Measurements from ENCODE around the gene PKP2. TPM values are rescaled to one million over a fixed set of nuclear protein-coding genes. Genes with fewer than 3 reads are reported as not detected.
"Not testable (repeated sequence)": the region's sequence is repeated elsewhere in the genome, so short reads cannot be mapped to it uniquely, and the experiment has no call there.

The PKP2 gene
- total RNA-seq, 1 experiment from 2014 or later, result 61.1 TPM

- H3K36me3 Mint-ChIP-seq (ENCODE audit: insufficient read depth, unreplicated experiment), result peaks cover 24% of the 10 kb centered on the region
- CTCF ChIA-PET, result no interaction called here
- H3K27ac Mint-ChIP-seq (ENCODE audit: unreplicated experiment), result no peak overlapping the region
These were observed 27.7 kb downstream of the PKP2 start for GRCh38 chr12:32868885-32869284.

GRCh38 chr12:32864731-32865130, 31.8 kb downstream of the PKP2 start:
- no TSS peak for BruUV-seq (replicated peaks)
- intact Hi-C loops (cut with micrococcal nuclease; ENCODE audit: unreplicated experiment), result loop anchor here (10.0 kb wide), 2 partner anchors 50 kb away; no protein-coding TSS in a partner anchor
- H3K4me3 Mint-ChIP-seq (ENCODE audit: low read depth, unreplicated experiment), result no peak overlapping the region
- H3K4me1 Mint-ChIP-seq (ENCODE audit: low read depth, unreplicated experiment), result peaks cover 7% of the 10 kb centered on the region
- H3K9me3 Mint-ChIP-seq (ENCODE audit: low read depth, unreplicated experiment), result no peaks in the 10 kb centered on the region
- CTCF ChIA-PET, result no interaction called here
- DNase-seq, result no peak
- no peak overlapping the region for H3K27ac Mint-ChIP-seq (ENCODE audit: unreplicated experiment)
- H3K27me3 Mint-ChIP-seq (ENCODE audit: unreplicated experiment), result no peaks in the 10 kb centered on the region
- TF ChIP-seq CTCF (IDR thresholded peaks at IDR 0.05; ENCODE audit: unreplicated experiment), result no peak
- H3K36me3 Mint-ChIP-seq (ENCODE audit: insufficient read depth, unreplicated experiment), result peaks cover 17% of the 10 kb centered on the region

More at GRCh38 chr12:32868885-32869284, 27.7 kb downstream of the PKP2 start:
- Mint-ChIP-seq H3K9me3 (ENCODE audit: low read depth, unreplicated experiment) (no peaks in the 10 kb centered on the region), H3K27me3 (ENCODE audit: unreplicated experiment) (no peaks in the 10 kb centered on the region), H3K4me1 (ENCODE audit: low read depth, unreplicated experiment) (peaks cover 10% of the 10 kb centered on the region), H3K4me3 (ENCODE audit: low read depth, unreplicated experiment) (no peak overlapping the region)
- BruUV-seq (replicated peaks), result no TSS peak
- no peak for TF ChIP-seq CTCF (IDR thresholded peaks at IDR 0.05; ENCODE audit: unreplicated experiment)
- intact Hi-C loops (cut with micrococcal nuclease; ENCODE audit: unreplicated experiment), result loop anchor here (10.0 kb wide), 2 partner anchors 46 to 54 kb away; no protein-coding TSS in a partner anchor
- no peak for DNase-seq

- CTCF ChIA-PET, result no interaction called here
- no peak overlapping the region for H3K27ac Mint-ChIP-seq (ENCODE audit: unreplicated experiment)
- intact Hi-C loops (cut with micrococcal nuclease; ENCODE audit: unreplicated experiment), result loop anchor here (10.0 kb wide), 2 partner anchors 48 to 52 kb away; no protein-coding TSS in a partner anchor
- TF ChIP-seq CTCF (IDR thresholded peaks at IDR 0.05; ENCODE audit: unreplicated experiment), result no peak
- H3K27me3 Mint-ChIP-seq (ENCODE audit: unreplicated experiment), result no peaks in the 10 kb centered on the region
- H3K4me1 Mint-ChIP-seq (ENCODE audit: low read depth, unreplicated experiment), result peaks cover 11% of the 10 kb centered on the region
- BruUV-seq (replicated peaks), result no TSS peak
- H3K9me3 Mint-ChIP-seq (ENCODE audit: low read depth, unreplicated experiment), result no peaks in the 10 kb centered on the region
- H3K4me3 Mint-ChIP-seq (ENCODE audit: low read depth, unreplicated experiment), result no peak overlapping the region
- DNase-seq, result no peak
- H3K36me3 Mint-ChIP-seq (ENCODE audit: insufficient read depth, unreplicated experiment), result peaks cover 8% of the 10 kb centered on the region
These were observed 33.4 kb downstream of the PKP2 start for GRCh38 chr12:32863128-32863527.

GRCh38 chr12:32861658-32862057, 34.9 kb downstream of the PKP2 start:
- H3K4me3 Mint-ChIP-seq (ENCODE audit: low read depth, unreplicated experiment); H3K27me3 Mint-ChIP-seq (ENCODE audit: unreplicated experiment); H3K27ac Mint-ChIP-seq (ENCODE audit: unreplicated experiment); BruUV-seq (replicated peaks); H3K36me3 Mint-ChIP-seq (ENCODE audit: insufficient read depth, unreplicated experiment); CTCF ChIA-PET; DNase-seq; H3K9me3 Mint-ChIP-seq (ENCODE audit: low read depth, unreplicated experiment): not testable (repeated sequence)
- intact Hi-C loops (cut with micrococcal nuclease; ENCODE audit: unreplicated experiment), result loop anchor here (10.0 kb wide), 2 partner anchors 47 to 53 kb away; no protein-coding TSS in a partner anchor
- H3K4me1 Mint-ChIP-seq (ENCODE audit: low read depth, unreplicated experiment), result peaks cover 11% of the 10 kb centered on the region

- no peak for TF ChIP-seq CTCF (IDR thresholded peaks at IDR 0.05; ENCODE audit: unreplicated experiment)
These were observed 36.4 kb downstream of the PKP2 start for GRCh38 chr12:32860192-32860591.

More at GRCh38 chr12:32860192-32860591, 36.4 kb downstream of the PKP2 start:
- BruUV-seq (replicated peaks), result no TSS peak
- Mint-ChIP-seq H3K27ac (ENCODE audit: unreplicated experiment) (no peak overlapping the region), H3K9me3 (ENCODE audit: low read depth, unreplicated experiment) (no peaks in the 10 kb centered on the region), H3K27me3 (ENCODE audit: unreplicated experiment) (no peaks in the 10 kb centered on the region), H3K4me1 (ENCODE audit: low read depth, unreplicated experiment) (peaks cover 11% of the 10 kb centered on the region), H3K4me3 (ENCODE audit: low read depth, unreplicated experiment) (no peak overlapping the region), H3K36me3 (ENCODE audit: insufficient read depth, unreplicated experiment) (peaks cover 8% of the 10 kb centered on the region)
- intact Hi-C loops (cut with micrococcal nuclease; ENCODE audit: unreplicated experiment), result loop anchor here (10.0 kb wide), 2 partner anchors 45 to 55 kb away; no protein-coding TSS in a partner anchor
- CTCF ChIA-PET, result interaction anchor here (0.6 kb wide), 1 partner anchor 1928 kb away, joined by 4 read pairs; no protein-coding TSS in a partner anchor
- DNase-seq, result no peak

Data from Calu3 (cell line).